Fibroblast of peridontal ligament (primary cell): ENCODE data around the gene MRPL38.
A peak's percentile ranks its signal among the peaks of the same experiment; 100 is the strongest.

Experiments
- DNase-seq: peaks from one replicate; pipeline ENCODE4 v3.0.0-alpha.2; 2010; ENCODE audit errors: extremely low read depth

MRPL38 gene

GRCh38 chr17:75904749-75905521 is at the start of gene MRPL38:
MRPL38 (minus strand) TSS chr17:75904884; CDS start chr17:75904875, 9 bp downstream.
- peak; percentile 82 for DNase-seq

- no peak for DNase-seq
Measured at GRCh38 chr17:75950855-75951554, 46.3 kb upstream of the MRPL38 start.

- DNase-seq: no peak
Measured at GRCh38 chr17:75950421-75950820, 45.7 kb upstream of the MRPL38 start.

- no peak for DNase-seq
Measured at GRCh38 chr17:75945211-75945610, 40.5 kb upstream of the MRPL38 start.

- DNase-seq: no peak
Measured at GRCh38 chr17:75943491-75943890, 38.8 kb upstream of the MRPL38 start.

- no peak for DNase-seq
Measured at GRCh38 chr17:75942473-75942872, 37.8 kb upstream of the MRPL38 start.

GRCh38 chr17:75941442-75941819 is 36.7 kb upstream of the MRPL38 start:
- no peak for DNase-seq

- DNase-seq: peak; percentile 87
Measured at GRCh38 chr17:75940727-75941441, 36.2 kb upstream of the MRPL38 start, which contains the start of gene FBF1. FBF1 (minus strand) TSS chr17:75941042; CDS start chr17:75938149, 2,893 bp downstream.

GRCh38 chr17:75937652-75938051 is 33.0 kb upstream of the MRPL38 start:
- no peak for DNase-seq

- no peak for DNase-seq
Measured at GRCh38 chr17:75933808-75934207, 29.1 kb upstream of the MRPL38 start.

GRCh38 chr17:75932852-75933251 is 28.2 kb upstream of the MRPL38 start:
- no peak for DNase-seq

- DNase-seq: no peak
Measured at GRCh38 chr17:75931062-75931461, 26.4 kb upstream of the MRPL38 start.

- DNase-seq: peak; percentile 9
Measured at GRCh38 chr17:75927286-75927922, 22.7 kb upstream of the MRPL38 start.

GRCh38 chr17:75926456-75926855 is 21.8 kb upstream of the MRPL38 start:
- no peak for DNase-seq

GRCh38 chr17:75925912-75926311 is 21.2 kb upstream of the MRPL38 start:
- DNase-seq: no peak

GRCh38 chr17:75925103-75925502 is 20.4 kb upstream of the MRPL38 start:
- DNase-seq: no peak

GRCh38 chr17:75922963-75923874 is 18.5 kb upstream of the MRPL38 start:
- DNase-seq: no peak

GRCh38 chr17:75922173-75922961 is 17.7 kb upstream of the MRPL38 start:
- no peak for DNase-seq

- no peak for DNase-seq
Measured at GRCh38 chr17:75921596-75921995, 16.9 kb upstream of the MRPL38 start.

GRCh38 chr17:75920045-75920560 is 15.4 kb upstream of the MRPL38 start:
- no peak for DNase-seq
